Skeletal muscle satellite cell (primary cell): ENCODE measurements around the gene IGF2BP3.

Experiments
- H3K27me3 ChIP-seq: 2 replicates; pipeline ENCODE4 v1.7.0; 2013; ENCODE audit warnings: low read length; ENCODE audit not compliant: control insufficient read depth, insufficient read depth
- H3K36me3 ChIP-seq: 2 replicates; pipeline ENCODE4 v1.7.0; 2013; ENCODE audit warnings: mild to moderate bottlenecking, control low read depth, low read length; ENCODE audit not compliant: insufficient read depth
- H3K4me1 ChIP-seq: 2 replicates; pipeline ENCODE4 v1.7.0; 2013; ENCODE audit warnings: low read length; ENCODE audit not compliant: control insufficient read depth, insufficient read depth
- H3K4me2 ChIP-seq: 2 replicates; pipeline ENCODE4 v1.7.0; 2013; ENCODE audit warnings: mild to moderate bottlenecking, low read length
- H3K4me3 ChIP-seq: 2 replicates; pipeline ENCODE4 v1.7.0; 2013; ENCODE audit warnings: low read length
- H3K9ac ChIP-seq: 2 replicates; pipeline ENCODE4 v1.7.0; 2013; ENCODE audit warnings: mild to moderate bottlenecking, low read depth, low read length, moderate library complexity
- H3K9me3 ChIP-seq: replicated peaks from 2 replicates; pipeline ENCODE4 v1.7.0; 2013; ENCODE audit warnings: mild to moderate bottlenecking, control low read depth, low read length

Gene IGF2BP3

GRCh38 chr7:23471106-23471859, 992 bp upstream of the IGF2BP3 start:
- H3K9ac ChIP-seq = peak overlapping the region; percentile 92

DNA sequence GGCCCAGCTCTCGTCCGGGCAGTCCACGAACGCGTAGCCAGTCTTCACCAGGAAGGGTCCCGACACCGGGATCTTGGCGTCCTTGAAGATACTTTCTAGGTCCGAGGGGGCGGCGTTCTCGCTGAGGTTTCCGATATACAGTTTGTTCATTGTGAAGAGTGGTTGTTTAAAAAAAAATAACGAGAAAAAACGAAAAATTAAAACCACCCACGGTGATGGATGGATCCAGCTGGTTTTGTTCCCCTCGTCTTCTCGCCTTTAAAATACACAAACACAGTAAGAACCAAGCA, 385 bp downstream of the IGF2BP3 start:
- Histone ChIP-seq H3K36me3 (no peaks in the 10 kb centered on the region), H3K9ac (peak overlapping the region; percentile 92), H3K4me3 (peak overlapping the region; percentile 72), H3K27me3 (peaks cover 6% of the 10 kb centered on the region), H3K9me3 (no peaks in the 10 kb centered on the region), H3K4me1 (peaks cover 43% of the 10 kb centered on the region), H3K4me2 (peak overlapping the region; percentile 85)

More at GRCh38 chr7:23471106-23471859, 992 bp upstream of the IGF2BP3 start:
- peak overlapping the region; percentile 85 for H3K4me2 ChIP-seq
- no peaks in the 10 kb centered on the region for H3K9me3 ChIP-seq
- H3K36me3 ChIP-seq = no peaks in the 10 kb centered on the region
- peaks cover 19% of the 10 kb centered on the region for H3K27me3 ChIP-seq
- H3K4me3 ChIP-seq = peak overlapping the region; percentile 72
- peaks cover 33% of the 10 kb centered on the region for H3K4me1 ChIP-seq

- Histone ChIP-seq H3K9me3 (no peaks in the 10 kb centered on the region), H3K36me3 (no peaks in the 10 kb centered on the region), H3K27me3 (peaks cover under 1% of the 10 kb centered on the region), H3K4me1 (peaks cover 38% of the 10 kb centered on the region), H3K9ac (peak overlapping the region; percentile 92), H3K4me2 (peak overlapping the region; percentile 85), H3K4me3 (peak overlapping the region; percentile 72)
Observed at GRCh38 chr7:23469150-23469960, 936 bp downstream of the IGF2BP3 start.

GRCh38 chr7:23468526-23469149, 1.7 kb downstream of the IGF2BP3 start:
- Histone ChIP-seq H3K27me3 (no peaks in the 10 kb centered on the region), H3K9ac (peak overlapping the region; percentile 92), H3K4me3 (peak overlapping the region; percentile 72), H3K9me3 (no peaks in the 10 kb centered on the region), H3K4me2 (peak overlapping the region; percentile 85), H3K36me3 (no peaks in the 10 kb centered on the region), H3K4me1 (peaks cover 36% of the 10 kb centered on the region)

DNA sequence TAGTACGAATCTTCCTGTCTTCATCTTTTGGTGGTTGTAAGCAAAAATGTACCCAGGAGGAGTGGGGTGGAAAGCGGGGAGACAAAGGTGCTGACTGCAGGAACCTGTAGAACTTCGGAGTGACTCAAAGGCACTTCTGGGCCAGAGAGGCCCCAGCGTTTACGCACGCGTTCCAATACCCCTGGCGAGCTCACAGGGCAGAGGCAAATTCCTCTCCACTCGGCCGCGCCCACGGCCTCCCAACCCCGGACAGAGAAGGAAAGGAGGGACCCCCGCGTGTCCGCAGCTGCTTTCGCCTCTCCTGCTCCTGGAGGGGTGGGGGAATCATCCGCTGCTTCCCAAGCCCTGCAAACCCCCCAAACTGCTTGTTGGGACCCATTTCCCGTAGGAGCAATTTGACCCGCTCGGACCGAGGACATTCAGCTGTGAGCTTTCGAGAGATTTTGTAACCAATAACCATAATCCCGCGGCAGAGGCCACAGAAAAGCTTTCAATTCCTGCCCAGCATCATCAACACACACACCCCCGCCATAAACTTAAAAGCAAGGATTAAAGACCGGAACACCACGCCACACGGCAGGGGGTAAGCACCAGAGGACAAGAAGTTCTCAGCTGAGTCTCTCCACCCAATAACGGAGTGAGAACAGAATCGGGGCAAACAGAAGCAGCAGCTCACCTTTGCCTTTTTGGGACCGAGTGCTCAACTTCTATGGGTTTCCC, 2.3 kb downstream of the IGF2BP3 start:
- H3K27me3 ChIP-seq = no peaks in the 10 kb centered on the region
- H3K4me2 ChIP-seq = peak overlapping the region; percentile 85
- H3K9me3 ChIP-seq = no peaks in the 10 kb centered on the region
- H3K4me1 ChIP-seq = peaks cover 35% of the 10 kb centered on the region
- no peaks in the 10 kb centered on the region for H3K36me3 ChIP-seq
- peak overlapping the region; percentile 72 for H3K4me3 ChIP-seq
- H3K9ac ChIP-seq = peak overlapping the region; percentile 92

GRCh38 chr7:23467291-23467805, 2.9 kb downstream of the IGF2BP3 start:
- H3K9me3 ChIP-seq = no peaks in the 10 kb centered on the region
- no peaks in the 10 kb centered on the region for H3K36me3 ChIP-seq
- peak overlapping the region; percentile 72 for H3K4me3 ChIP-seq
- H3K9ac ChIP-seq = peak overlapping the region; percentile 92
- peak overlapping the region; percentile 85 for H3K4me2 ChIP-seq
- H3K4me1 ChIP-seq = peaks cover 36% of the 10 kb centered on the region
- H3K27me3 ChIP-seq = no peaks in the 10 kb centered on the region

DNA sequence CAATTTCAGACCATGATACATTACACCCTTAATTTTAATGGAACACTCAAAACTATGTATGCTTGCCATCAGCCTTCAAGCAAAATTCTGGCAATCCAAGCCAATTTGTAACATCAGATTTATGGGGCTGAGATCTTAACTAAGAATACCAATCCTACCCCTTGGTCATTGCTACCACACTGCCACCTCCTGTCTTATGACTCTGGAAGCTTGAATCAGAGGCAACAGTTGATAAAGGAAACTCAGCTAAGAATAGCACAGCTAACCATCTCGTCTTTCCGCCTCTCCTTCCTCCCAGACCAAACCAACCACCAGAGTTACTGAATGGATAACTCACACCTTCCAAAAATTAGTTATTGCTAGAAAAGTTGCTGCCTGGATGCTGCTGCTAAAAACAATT, 7.4 kb downstream of the IGF2BP3 start:
- no peaks in the 10 kb centered on the region for H3K36me3 ChIP-seq
- no peak overlapping the region for H3K9ac ChIP-seq
- no peak overlapping the region for H3K4me3 ChIP-seq
- H3K4me2 ChIP-seq = no peak overlapping the region
- no peaks in the 10 kb centered on the region for H3K27me3 ChIP-seq
- no peaks in the 10 kb centered on the region for H3K9me3 ChIP-seq
- peaks cover 30% of the 10 kb centered on the region for H3K4me1 ChIP-seq

DNA sequence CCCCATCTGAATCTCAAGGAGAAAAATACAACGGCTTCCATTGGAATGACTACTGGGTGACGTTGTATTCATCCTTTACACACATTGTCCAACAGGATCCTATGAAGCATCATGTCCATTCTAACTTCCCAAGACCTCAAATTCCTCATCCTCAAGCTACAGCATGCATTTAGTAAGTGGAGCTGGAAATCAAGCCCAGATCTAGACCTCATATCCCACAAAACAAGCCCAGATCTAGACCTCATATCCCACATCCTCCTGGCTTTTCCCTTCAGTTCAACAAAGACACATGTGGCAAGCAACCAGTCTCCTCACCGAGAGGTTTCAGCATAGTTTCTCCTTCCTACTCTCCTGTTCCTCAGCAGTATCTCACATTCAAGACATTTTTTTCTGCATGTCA, 12.2 kb downstream of the IGF2BP3 start:
- Histone ChIP-seq H3K4me2 (no peak overlapping the region), H3K4me3 (no peak overlapping the region), H3K9ac (no peak overlapping the region), H3K4me1 (peaks cover 10% of the 10 kb centered on the region), H3K9me3 (no peaks in the 10 kb centered on the region), H3K27me3 (no peaks in the 10 kb centered on the region), H3K36me3 (peaks cover 5% of the 10 kb centered on the region)

GRCh38 chr7:23456093-23456492, 14.2 kb downstream of the IGF2BP3 start:
- Histone ChIP-seq H3K9ac (no peak overlapping the region), H3K9me3 (no peaks in the 10 kb centered on the region), H3K36me3 (peaks cover 5% of the 10 kb centered on the region), H3K27me3 (no peaks in the 10 kb centered on the region), H3K4me1 (peaks cover 5% of the 10 kb centered on the region), H3K4me2 (no peak overlapping the region), H3K4me3 (no peak overlapping the region)

DNA sequence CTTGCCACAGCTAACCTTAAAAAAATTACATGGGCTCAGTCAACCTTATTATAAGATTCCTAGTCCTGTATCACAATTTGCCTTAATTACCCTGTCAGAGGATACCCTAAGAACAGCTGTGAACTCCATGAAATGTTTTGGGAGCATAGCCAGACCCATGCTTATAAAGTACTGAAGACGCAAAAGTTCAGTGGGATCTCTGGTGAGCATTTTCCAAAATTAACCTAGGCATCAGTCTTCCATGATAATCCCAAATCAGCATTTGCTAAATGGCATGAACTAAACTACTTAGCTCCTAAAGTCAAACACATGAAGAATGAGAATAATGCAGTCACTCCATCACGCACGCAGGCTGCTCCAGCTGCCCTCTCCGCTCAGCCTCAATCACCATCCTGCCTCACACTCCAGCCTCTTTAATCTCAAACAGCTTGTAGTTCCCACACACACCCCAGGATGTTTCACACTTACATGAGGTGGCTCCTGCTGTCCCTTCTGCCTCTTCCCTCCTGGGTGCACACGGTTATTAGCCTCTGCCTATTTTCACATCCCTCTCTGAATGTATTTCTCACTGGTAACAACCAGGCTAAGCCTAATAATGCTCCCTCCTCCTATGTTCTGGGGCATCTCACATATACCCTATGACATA, 15.3 kb downstream of the IGF2BP3 start:
- Histone ChIP-seq H3K4me3 (no peak overlapping the region), H3K36me3 (peaks cover 5% of the 10 kb centered on the region), H3K27me3 (no peaks in the 10 kb centered on the region), H3K9ac (no peak overlapping the region), H3K4me1 (peaks cover 5% of the 10 kb centered on the region), H3K9me3 (no peaks in the 10 kb centered on the region), H3K4me2 (no peak overlapping the region)
